Activated CD4-positive, alpha-beta T cell treated with anti-CD3 and anti-CD28 coated beads for 36 hours (primary cell): ENCODE data around the gene ESRRA. TPM values are rescaled to one million over a fixed set of nuclear protein-coding genes. Genes with fewer than 3 reads are reported as not detected.
A peak's percentile ranks its signal among the peaks of the same experiment; 100 is the strongest.

ENCODE experiments used
- ATAC-seq: fragments of 200-7000 bp; cut with Tn5 transposase; one replicate; pipeline ENCODE4 v1.10.0; 2021; ENCODE audit warnings: mild to moderate bottlenecking, moderate library complexity
- CTCF ChIA-PET: fragments of 350-600 bp; sonication (Branson Sonifier 250); formaldehyde crosslinking; loops from one replicate; lab custom pipeline; 2021; ENCODE audit warnings: antibody characterized with exemption; lab: Charles Lee
- POLR2A ChIA-PET: fragments of 350-600 bp; sonication (Branson Sonifier 250); formaldehyde crosslinking; loops from one replicate; lab custom pipeline; 2021; ENCODE audit warnings: antibody characterized with exemption, inconsistent platforms; lab: Charles Lee
- DNase-seq: peaks from one replicate; pipeline ENCODE4 v3.0.0-alpha.2; 2020
- H3K27ac Mint-ChIP-seq: one replicate; pipeline ENCODE4 v1.8.0; 2021; ENCODE audit warnings: mixed read lengths
- H3K27me3 Mint-ChIP-seq: one replicate; pipeline ENCODE4 v1.8.0; 2021; ENCODE audit warnings: mixed read lengths
- H3K36me3 Mint-ChIP-seq: one replicate; pipeline ENCODE4 v1.8.0; 2021; ENCODE audit warnings: low read depth, mixed read lengths
- H3K4me1 Mint-ChIP-seq: one replicate; pipeline ENCODE4 v1.8.0; 2021; ENCODE audit warnings: mixed read lengths
- H3K4me3 Mint-ChIP-seq: one replicate; pipeline ENCODE4 v1.8.0; 2021; ENCODE audit warnings: mild to moderate bottlenecking, moderate library complexity, mixed read lengths
- H3K9me3 Mint-ChIP-seq: one replicate; pipeline ENCODE4 v1.8.0; 2021; ENCODE audit warnings: low read depth, mixed read lengths
- intact Hi-C, 2 experiments: fragments of 100-400 bp; cut with DNase I in 1 of 2; cut with micrococcal nuclease in 1 of 2; formaldehyde crosslinking; loops; one replicate each; pipeline versions ENCODE4 v1.14.2 to v1.15.1; 2022 to 2024; cut with DNase I, micrococcal nuclease
- total RNA-seq, 2 experiments: library from RNA; stranded (reverse); gene quantifications; one replicate each; pipeline ENCODE4 v1.2.3, GENCODE V29; 2021

ESRRA gene
- total RNA-seq, 2 experiments from 2014 or later = 19.0 to 29.6 TPM

DNA sequence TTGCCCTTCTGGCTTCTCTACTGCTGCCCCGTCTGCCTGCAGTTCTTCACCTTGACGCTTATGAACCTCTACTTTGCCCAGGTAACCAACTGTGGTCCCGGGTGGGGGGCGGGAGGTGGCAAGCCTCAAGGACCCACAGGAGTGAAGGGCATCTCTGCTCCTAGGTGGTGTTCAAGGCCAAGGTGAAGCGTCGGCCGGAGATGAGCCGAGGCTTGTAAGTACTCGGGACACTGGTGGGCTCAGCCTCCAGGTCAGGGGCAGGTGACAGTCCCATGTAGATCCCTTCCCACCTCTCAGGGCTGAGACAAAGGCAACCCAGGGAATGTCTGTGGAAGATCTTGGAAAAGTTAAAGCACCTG is 18.5 kb upstream of the ESRRA start:
- intact Hi-C loops = no loop called here
- POLR2A ChIA-PET = interaction anchor here (0.6 kb wide), 1 partner anchor 420 kb away, joined by 14 read pairs; no protein-coding TSS in a partner anchor
- peaks cover 9% of the 10 kb centered on the region for H3K27me3 Mint-ChIP-seq
- H3K4me1 Mint-ChIP-seq = peaks cover 20% of the 10 kb centered on the region
- H3K27ac Mint-ChIP-seq = peak overlapping the region; percentile 56
- peak overlapping the region; percentile 69 for H3K4me3 Mint-ChIP-seq
- no peaks in the 10 kb centered on the region for H3K9me3 Mint-ChIP-seq
- CTCF ChIA-PET = interaction anchor here (1.0 to 1.5 kb wide), 3 partner anchors 14 to 418 kb away, joined by 3 to 9 read pairs (median 5); partner anchors contain the start of gene CATSPERZ
- DNase-seq = no peak
- H3K36me3 Mint-ChIP-seq = peaks cover 4% of the 10 kb centered on the region
- no peak for ATAC-seq

DNA sequence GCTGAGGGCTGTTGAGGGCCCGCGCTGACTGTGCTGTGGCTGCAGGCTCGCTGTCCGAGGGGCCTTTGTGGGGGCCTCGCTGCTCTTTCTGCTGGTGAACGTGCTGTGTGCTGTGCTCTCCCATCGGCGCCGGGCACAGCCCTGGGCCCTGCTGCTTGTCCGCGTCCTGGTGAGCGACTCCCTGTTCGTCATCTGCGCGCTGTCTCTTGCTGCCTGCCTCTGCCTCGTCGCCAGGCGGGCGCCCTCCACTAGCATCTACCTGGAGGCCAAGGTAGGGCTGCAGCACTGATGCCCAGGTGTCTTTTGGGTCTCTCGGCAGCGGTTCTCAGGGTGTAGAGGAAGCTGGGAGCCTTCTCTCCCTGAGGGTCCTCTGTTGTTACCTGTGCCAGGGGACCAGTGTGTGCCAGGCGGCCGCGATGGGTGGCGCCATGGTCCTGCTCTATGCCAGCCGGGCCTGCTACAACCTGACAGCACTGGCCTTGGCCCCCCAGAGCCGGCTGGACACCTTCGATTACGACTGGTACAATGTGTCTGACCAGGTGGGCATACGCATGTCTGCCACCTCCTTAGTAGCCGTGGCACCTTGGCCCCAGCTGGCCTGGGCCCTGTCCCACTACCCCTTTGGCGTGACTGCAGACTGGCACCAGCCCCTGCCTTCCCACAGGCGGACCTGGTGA is 17.5 kb upstream of the ESRRA start:
- Mint-ChIP-seq H3K9me3 (no peaks in the 10 kb centered on the region), H3K36me3 (peaks cover 2% of the 10 kb centered on the region), H3K4me1 (peaks cover 18% of the 10 kb centered on the region), H3K27ac (no peak overlapping the region), H3K4me3 (no peak overlapping the region), H3K27me3 (peaks cover 11% of the 10 kb centered on the region)
- ATAC-seq (no peak), DNase-seq (no peak)
- intact Hi-C loops = no loop called here
- ChIA-PET CTCF (interaction anchor here (1.0 to 1.5 kb wide), 2 partner anchors 13 to 17 kb away, joined by 5 to 9 read pairs; partner anchors contain the start of gene CATSPERZ), POLR2A (no interaction called here)

DNA sequence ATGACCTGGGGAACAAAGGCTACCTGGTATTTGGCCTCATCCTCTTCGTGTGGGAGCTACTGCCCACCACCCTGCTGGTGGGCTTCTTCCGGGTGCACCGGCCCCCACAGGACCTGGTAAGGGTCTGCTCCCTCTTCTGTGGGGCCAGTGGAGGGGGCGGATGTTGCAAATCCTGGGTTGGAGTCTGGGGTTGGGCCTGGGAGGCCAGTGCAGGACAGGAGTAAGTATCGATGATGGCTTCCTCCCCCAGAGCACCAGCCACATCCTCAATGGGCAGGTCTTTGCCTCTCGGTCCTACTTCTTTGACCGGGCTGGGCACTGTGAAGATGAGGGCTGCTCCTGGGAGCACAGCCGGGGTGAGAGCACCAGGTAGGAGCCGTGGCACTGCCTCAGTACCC is 17.0 kb upstream of the ESRRA start:
- intact Hi-C loops = no loop called here
- CTCF ChIA-PET = interaction anchor here (1.5 kb wide), 1 partner anchor 16 kb away, joined by 9 read pairs; no protein-coding TSS in a partner anchor
- peaks cover 12% of the 10 kb centered on the region for H3K4me1 Mint-ChIP-seq
- H3K4me3 Mint-ChIP-seq = no peak overlapping the region
- H3K36me3 Mint-ChIP-seq = no peaks in the 10 kb centered on the region
- H3K27ac Mint-ChIP-seq = no peak overlapping the region
- ATAC-seq (no peak), DNase-seq (no peak)
- peaks cover 16% of the 10 kb centered on the region for H3K27me3 Mint-ChIP-seq
- POLR2A ChIA-PET = no interaction called here
- H3K9me3 Mint-ChIP-seq = no peaks in the 10 kb centered on the region

DNA sequence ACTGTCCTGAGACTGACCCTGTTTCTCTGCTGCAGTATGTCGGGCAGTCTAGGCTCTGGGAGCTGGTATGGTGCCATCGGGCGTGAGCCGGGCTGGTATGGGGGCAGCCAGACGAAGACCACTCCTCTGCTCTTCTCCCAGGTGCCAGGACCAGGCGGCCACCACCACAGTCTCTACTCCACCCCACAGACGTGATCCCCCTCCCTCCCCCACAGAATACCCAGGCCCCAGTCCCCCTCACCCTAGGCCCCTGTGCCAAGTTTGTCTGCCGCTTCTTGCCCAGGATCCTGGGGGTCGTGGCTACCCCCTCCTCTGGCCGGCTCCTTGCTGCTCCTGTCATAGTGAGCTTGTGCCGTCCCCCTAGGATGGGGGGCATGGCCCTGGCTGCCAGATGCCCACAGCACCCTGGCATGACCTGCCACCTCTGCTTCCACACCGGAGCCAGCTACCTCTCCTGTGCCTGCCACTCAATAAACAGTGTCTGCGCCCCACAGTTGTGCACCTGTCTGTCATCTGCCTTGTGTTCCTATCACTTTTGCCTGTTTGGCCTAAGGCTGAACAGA is 16.2 kb upstream of the ESRRA start:
- Mint-ChIP-seq H3K4me1 (peaks cover 11% of the 10 kb centered on the region), H3K36me3 (no peaks in the 10 kb centered on the region), H3K4me3 (no peak overlapping the region), H3K27me3 (peaks cover 21% of the 10 kb centered on the region), H3K9me3 (no peaks in the 10 kb centered on the region), H3K27ac (no peak overlapping the region)
- ChIA-PET CTCF (interaction anchor here (2.0 to 3.0 kb wide), 2 partner anchors 12 to 15 kb away, joined by 12 to 13 read pairs; no protein-coding TSS in a partner anchor), POLR2A (no interaction called here)
- intact Hi-C loops = no loop called here
- DNase-seq (no peak), ATAC-seq (no peak)

DNA sequence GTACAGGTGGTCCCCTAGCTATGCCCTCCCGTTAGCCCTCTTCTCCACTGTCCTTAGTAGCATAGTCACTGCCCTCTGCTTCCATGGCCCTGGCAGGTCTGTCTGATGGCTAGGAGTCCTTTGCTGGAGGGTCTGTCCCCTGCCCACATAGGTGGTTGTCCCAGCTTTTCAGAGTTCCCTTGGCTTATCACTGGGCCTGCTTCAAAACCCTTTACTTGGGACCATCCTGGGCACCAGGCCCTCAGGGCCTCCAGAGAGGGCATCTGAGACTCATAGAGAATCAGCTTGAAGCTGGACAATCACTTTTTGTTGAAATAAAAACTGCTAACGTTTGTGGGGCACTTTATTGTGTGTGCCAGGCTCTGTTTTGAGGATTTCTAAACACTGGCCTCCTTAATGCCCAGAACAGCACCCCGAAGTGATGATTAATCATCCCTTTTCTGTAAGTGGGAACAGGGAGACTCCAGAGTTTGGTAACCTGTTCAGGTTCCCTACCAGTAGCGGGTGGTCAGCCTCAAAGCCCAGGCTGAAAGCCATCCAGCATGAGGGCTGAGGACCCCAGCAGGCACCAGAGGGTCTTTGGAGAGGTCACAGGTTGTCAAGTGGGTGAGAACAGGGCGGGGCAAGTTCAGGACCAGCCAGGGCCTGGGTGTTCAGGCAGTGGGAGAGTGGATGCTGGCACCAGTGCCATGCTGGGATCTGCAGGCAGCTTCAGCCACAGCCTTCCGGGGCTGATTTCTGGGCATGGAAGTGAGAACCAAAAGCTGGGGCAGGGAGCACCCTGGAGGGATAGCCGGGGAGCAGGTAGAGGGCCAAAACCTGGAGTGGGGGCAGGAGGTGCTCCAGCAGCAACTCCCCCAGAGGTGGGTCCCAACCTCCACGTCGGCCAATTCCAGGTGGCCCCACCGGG is 14.7 kb upstream of the ESRRA start:
- DNase-seq (no peak), ATAC-seq (no peak)
- H3K4me3 Mint-ChIP-seq = peak overlapping the region; percentile 7
- peaks cover 11% of the 10 kb centered on the region for H3K4me1 Mint-ChIP-seq
- no peaks in the 10 kb centered on the region for H3K9me3 Mint-ChIP-seq
- H3K36me3 Mint-ChIP-seq = no peaks in the 10 kb centered on the region
- intact Hi-C loops = no loop called here
- no peak overlapping the region for H3K27ac Mint-ChIP-seq
- ChIA-PET POLR2A (no interaction called here), CTCF (interaction anchor here (0.6 to 3.0 kb wide), 3 partner anchors 10 to 905 kb away, joined by 3 to 13 read pairs (median 12); no protein-coding TSS in a partner anchor)
- peaks cover 32% of the 10 kb centered on the region for H3K27me3 Mint-ChIP-seq

DNA sequence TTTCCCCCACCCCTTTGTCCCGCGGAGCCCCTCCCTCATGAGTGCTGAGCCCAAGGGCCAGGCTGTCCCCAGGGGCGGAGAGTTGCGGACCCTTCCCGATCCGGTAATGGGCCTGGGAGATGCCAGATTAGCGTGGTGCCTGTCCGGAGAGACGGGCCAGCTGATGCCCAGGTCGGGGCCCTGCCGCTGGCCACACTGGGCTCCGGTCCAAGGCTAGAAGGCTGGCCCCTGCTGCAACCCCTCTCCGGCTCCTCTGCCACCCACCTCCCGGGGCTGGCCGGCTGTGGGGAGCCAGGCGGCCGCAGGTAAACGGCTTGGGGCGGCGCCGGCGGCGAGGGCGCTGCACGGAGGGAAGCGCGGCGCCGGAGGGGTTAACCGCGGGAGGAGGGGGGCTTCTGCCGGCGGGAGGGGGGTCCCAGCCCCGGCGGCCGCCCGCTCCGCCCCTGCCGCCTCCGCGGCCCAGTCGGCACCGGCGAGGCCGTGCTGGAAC is 14.0 kb upstream of the ESRRA start, which contains the start of gene KCNK4:
Gene KCNK4, plus strand, starts transcription at position 41 of the 490 bp plus-strand sequence. CDS start 1,717 bp downstream, outside the sequence.
- peak within 1 kb of the TSS; percentile 7 for H3K4me3 Mint-ChIP-seq

DNA sequence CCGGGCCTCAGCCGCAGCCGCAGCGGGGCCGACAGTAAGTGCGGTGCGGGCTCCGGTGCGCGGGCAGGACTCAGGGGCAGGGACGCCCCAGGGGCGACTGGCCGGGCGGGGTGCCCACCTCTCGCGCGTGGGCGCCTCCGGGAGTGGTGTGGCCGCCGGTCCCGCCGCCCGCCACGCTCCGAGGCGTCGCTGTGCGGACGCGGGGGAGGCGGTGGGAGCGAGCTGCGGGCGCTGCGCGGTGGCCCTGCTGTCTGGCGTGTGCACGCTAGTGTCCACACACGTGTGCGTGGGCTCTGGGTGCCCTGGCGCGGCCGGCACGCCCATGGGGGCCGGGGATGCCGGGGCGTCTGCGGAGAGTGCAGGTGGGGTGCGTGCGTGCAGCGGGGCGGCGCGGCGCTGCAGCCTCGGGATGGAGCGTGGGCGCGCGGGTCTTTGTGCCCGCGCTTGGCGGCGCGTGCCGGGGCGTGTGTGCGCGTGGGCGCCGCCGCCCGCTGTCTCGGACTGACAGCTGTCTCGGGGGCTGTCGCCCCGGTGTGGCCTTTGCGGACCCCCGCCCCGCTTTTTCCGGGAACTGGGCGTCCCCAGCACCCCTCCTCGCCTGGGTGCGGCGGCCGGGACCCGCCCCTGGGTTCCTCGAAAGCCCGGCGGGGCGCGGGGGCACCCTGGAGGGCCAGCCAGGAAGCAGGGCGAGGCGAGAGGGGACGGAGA is 13.4 kb upstream of the ESRRA start:
- H3K36me3 Mint-ChIP-seq = no peaks in the 10 kb centered on the region
- POLR2A ChIA-PET = no interaction called here
- CTCF ChIA-PET = interaction anchor here (0.6 to 3.0 kb wide), 4 partner anchors 9 to 87 kb away, joined by 3 to 13 read pairs (median 6); no protein-coding TSS in a partner anchor
- H3K27me3 Mint-ChIP-seq = peaks cover 42% of the 10 kb centered on the region
- intact Hi-C loops = no loop called here
- no peaks in the 10 kb centered on the region for H3K9me3 Mint-ChIP-seq
- no peak overlapping the region for H3K27ac Mint-ChIP-seq
- DNase-seq (no peak), ATAC-seq (no peak)
- H3K4me1 Mint-ChIP-seq = peaks cover 3% of the 10 kb centered on the region
- H3K4me3 Mint-ChIP-seq = no peak overlapping the region

More for the DNA sequence above, 14.0 kb upstream of the ESRRA start, which contains the start of gene KCNK4:
- ATAC-seq = no peak
- peaks cover 37% of the 10 kb centered on the region for H3K27me3 Mint-ChIP-seq
- no peak within 1 kb of the TSS for H3K27ac Mint-ChIP-seq
- intact Hi-C loops = no loop called here
- DNase-seq = no peak
- H3K9me3 Mint-ChIP-seq = no peaks in the 10 kb centered on the region
- H3K4me1 Mint-ChIP-seq = peaks cover 9% of the 10 kb centered on the region
- CTCF ChIA-PET = interaction anchor here (3.0 kb wide), 1 partner anchor 10 kb away, joined by 13 read pairs; no protein-coding TSS in a partner anchor
- POLR2A ChIA-PET = no interaction called here
- no peaks in the 10 kb centered on the region for H3K36me3 Mint-ChIP-seq

DNA sequence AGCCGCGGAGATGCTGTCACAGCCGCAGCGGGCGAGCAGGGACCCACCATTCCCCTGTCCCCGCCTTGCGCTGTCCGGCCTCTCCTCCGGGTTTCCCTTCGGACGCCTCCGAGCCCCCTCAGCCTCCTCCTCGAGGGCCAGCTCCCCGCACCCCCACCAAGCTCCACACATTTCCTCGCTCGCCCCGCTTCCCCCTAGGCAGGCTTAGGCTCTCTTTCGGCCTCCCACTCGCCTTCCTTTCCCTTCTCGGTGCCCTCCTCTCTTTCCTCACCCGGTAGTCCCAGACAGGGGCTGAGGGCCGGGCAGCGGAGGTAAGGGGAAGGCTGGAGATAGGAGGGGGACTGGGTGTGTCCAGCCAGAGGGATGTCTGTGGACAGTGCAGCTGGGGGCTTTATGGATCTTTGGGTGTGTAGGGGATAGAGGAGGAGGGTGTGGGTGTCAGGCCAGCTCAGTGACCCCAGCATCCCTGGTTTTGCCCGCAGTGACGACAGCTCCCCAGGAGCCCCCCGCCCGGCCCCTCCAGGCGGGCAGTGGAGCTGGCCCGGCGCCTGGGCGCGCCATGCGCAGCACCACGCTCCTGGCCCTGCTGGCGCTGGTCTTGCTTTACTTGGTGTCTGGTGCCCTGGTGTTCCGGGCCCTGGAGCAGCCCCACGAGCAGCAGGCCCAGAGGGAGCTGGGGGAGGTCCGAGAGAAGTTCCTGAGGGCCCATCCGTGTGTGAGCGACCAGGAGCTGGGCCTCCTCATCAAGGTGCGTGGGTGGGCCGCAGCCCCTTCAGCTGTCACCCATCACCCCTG is 12.7 kb upstream of the ESRRA start:
- Mint-ChIP-seq H3K36me3 (no peaks in the 10 kb centered on the region), H3K27ac (no peak overlapping the region), H3K27me3 (peaks cover 49% of the 10 kb centered on the region), H3K4me1 (peaks cover 6% of the 10 kb centered on the region), H3K9me3 (no peaks in the 10 kb centered on the region), H3K4me3 (no peak overlapping the region)
- ATAC-seq = peak; percentile 36
- DNase-seq = no peak
- intact Hi-C loops = no loop called here
- CTCF ChIA-PET = interaction anchor here (0.5 to 1.6 kb wide), 5 partner anchors 9 to 128 kb away, joined by 3 to 10 read pairs (median 3); no protein-coding TSS in a partner anchor
- POLR2A ChIA-PET = no interaction called here

DNA sequence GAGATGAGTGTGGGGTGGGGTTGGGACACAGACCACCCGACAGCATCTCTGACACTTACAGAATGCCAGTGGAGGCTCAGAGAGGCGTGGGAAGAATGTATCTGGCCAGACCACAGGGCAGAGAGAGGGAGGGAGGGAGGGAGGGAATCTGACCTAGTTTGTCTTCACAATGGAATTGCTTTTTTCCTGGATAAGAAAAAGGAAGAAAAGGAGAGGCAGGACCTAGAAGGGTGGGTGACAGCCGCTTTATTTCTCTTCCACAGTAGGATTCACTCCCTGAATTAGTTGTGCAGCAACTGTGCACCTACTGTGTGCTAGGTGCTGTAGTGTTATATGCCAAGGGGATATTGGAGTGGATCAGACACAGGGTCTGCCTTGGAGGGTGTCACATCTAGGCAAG is 10.6 kb upstream of the ESRRA start:
- peaks cover 10% of the 10 kb centered on the region for H3K4me1 Mint-ChIP-seq
- no peak overlapping the region for H3K4me3 Mint-ChIP-seq
- no peaks in the 10 kb centered on the region for H3K36me3 Mint-ChIP-seq
- DNase-seq = no peak
- no peak overlapping the region for H3K27ac Mint-ChIP-seq
- ChIA-PET POLR2A (no interaction called here), CTCF (no interaction called here)
- peaks cover 65% of the 10 kb centered on the region for H3K27me3 Mint-ChIP-seq
- intact Hi-C loops = no loop called here
- no peaks in the 10 kb centered on the region for H3K9me3 Mint-ChIP-seq
- no peak for ATAC-seq

DNA sequence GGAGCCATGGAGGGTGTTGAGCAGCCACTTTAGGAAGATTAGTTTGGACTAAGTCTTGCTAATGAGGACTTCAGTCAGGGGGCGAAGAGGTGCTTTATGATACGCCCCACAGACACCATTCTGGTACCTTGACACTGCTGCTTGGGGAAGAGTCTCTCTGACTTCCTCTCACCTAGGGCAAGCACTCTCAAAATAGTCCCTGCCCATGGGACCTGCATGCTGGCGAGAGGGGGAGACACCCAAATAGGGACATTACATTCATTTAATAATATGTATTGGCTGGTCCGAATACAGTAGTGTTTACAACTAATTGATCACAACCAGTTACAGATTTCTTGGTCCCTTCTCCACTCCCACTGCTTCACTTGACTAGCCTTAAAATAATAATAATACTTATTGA is 9.6 kb upstream of the ESRRA start:
- no peak for DNase-seq
- Mint-ChIP-seq H3K36me3 (no peaks in the 10 kb centered on the region), H3K4me3 (no peak overlapping the region), H3K27me3 (peaks cover 68% of the 10 kb centered on the region), H3K27ac (no peak overlapping the region), H3K9me3 (no peaks in the 10 kb centered on the region), H3K4me1 (peaks cover 16% of the 10 kb centered on the region)
- CTCF ChIA-PET = interaction anchor here (0.9 kb wide), 1 partner anchor 8 kb away, joined by 5 read pairs; no protein-coding TSS in a partner anchor
- no peak for ATAC-seq
- POLR2A ChIA-PET = no interaction called here
- intact Hi-C loops = no loop called here
